ENCODE results near the gene PITPNM1. TPM values are rescaled to one million over a fixed set of nuclear protein-coding genes. Genes with fewer than 3 reads are reported as not detected.
"Not testable (repeated sequence)": the region's sequence is repeated elsewhere in the genome, so short reads cannot be mapped to it uniquely, and the experiment has no call there.

PITPNM1 gene
- total RNA-seq, 1 donor from 2014 or later = 71.5 TPM

DNA sequence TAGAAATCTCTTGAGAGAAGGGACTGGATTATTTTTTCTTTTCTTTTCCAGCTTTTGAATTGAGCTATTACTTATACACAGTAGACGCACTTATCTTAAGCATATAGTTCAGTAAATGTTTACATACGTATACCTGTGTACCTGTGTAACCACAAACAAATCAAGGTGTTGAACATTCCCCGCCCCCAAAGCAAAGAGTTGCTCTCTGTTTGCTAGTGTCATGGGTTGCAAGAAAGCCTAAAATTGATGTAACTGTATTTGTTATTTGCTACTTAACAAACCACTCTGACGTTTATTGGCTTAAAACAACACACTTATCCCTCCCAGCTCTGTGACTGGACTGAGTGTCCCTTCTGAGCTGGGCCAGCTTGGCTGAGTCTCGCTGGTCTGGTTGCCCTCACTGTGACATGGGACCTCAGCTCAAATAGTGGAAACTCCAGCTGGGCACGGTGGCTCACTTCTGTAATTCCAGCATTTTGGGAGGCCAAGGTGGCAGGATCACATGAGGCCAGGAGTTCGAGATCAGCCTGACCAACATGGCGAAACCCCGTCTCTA lies 43.5 kb upstream of the PITPNM1 start:
- Mint-ChIP-seq H3K36me3 (ENCODE audit: low read depth, unreplicated experiment) (no peaks in the 10 kb centered on the region), H3K9me3 (ENCODE audit: unreplicated experiment) (peaks cover 15% of the 10 kb centered on the region), H3K4me3 (ENCODE audit: unreplicated experiment) (no peak overlapping the region), H3K27ac (ENCODE audit: unreplicated experiment) (no peak overlapping the region), H3K4me1 (ENCODE audit: low read depth, unreplicated experiment) (no peaks in the 10 kb centered on the region), H3K27me3 (ENCODE audit: low read depth, unreplicated experiment) (peaks cover 22% of the 10 kb centered on the region)
- H3K9me3 ChIP-seq (ENCODE audit: insufficient read depth, low read depth, low read length) = no peaks in the 10 kb centered on the region
- H3K36me3 ChIP-seq (ENCODE audit: insufficient read depth, low read length) = no peaks in the 10 kb centered on the region
- no peak overlapping the region for H3K4me2 ChIP-seq (ENCODE audit: low read length)
- H3K27me3 ChIP-seq (ENCODE audit: insufficient read depth, low read length) = no peaks in the 10 kb centered on the region
- no peak overlapping the region for H2AFZ ChIP-seq (ENCODE audit: low read depth, low read length)
- no peak overlapping the region for H3K27ac ChIP-seq (ENCODE audit: low read depth, low read length)
- no peak for FAIRE-seq
- TF ChIP-seq, protein P1, sequence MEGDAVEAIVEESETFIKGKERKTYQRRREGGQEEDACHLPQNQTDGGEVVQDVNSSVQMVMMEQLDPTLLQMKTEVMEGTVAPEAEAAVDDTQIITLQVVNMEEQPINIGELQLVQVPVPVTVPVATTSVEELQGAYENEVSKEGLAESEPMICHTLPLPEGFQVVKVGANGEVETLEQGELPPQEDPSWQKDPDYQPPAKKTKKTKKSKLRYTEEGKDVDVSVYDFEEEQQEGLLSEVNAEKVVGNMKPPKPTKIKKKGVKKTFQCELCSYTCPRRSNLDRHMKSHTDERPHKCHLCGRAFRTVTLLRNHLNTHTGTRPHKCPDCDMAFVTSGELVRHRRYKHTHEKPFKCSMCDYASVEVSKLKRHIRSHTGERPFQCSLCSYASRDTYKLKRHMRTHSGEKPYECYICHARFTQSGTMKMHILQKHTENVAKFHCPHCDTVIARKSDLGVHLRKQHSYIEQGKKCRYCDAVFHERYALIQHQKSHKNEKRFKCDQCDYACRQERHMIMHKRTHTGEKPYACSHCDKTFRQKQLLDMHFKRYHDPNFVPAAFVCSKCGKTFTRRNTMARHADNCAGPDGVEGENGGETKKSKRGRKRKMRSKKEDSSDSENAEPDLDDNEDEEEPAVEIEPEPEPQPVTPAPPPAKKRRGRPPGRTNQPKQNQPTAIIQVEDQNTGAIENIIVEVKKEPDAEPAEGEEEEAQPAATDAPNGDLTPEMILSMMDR (IDR thresholded peaks at IDR 0.05; ENCODE audit: insufficient read depth, low read depth, low read length) = no peak
- TF ChIP-seq EZH2 (IDR thresholded peaks at IDR 0.05; ENCODE audit: insufficient read depth, low read length) = no peak
- H3K9ac ChIP-seq (ENCODE audit: low read length) = no peak overlapping the region
- H3K4me3 ChIP-seq (ENCODE audit: insufficient read depth, low read depth, low read length) = no peak overlapping the region
- H4K20me1 ChIP-seq (ENCODE audit: insufficient read depth, low read length) = no peaks in the 10 kb centered on the region
- H3K4me1 ChIP-seq (ENCODE audit: insufficient read depth, low read length) = no peaks in the 10 kb centered on the region
- no peak for DNase-seq (ENCODE audit: low read depth)
- no peaks in the 10 kb centered on the region for H3K79me2 ChIP-seq (ENCODE audit: insufficient read depth, low read length)

DNA sequence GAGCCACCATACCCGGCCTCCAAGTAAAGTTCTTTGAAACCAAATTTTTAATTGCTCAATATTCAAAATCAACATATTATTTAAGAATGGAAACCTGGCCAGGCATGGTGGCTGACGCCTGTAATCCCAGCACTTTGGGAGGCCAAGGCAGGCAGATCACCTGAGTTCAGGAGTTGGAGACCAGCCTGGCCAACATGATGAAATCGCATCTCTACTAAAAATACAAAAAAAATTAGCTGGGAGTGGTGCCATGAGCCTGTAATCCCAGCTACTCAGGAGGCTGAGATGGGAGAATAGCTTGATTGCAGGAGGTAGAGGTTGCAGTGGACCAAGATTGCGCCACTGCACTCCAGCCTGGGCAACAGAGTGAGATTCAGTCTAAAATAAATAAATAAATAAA lies 42.9 kb upstream of the PITPNM1 start:
- FAIRE-seq; H2AFZ ChIP-seq (ENCODE audit: low read depth, low read length); H3K4me2 ChIP-seq (ENCODE audit: low read length); H3K27ac ChIP-seq (ENCODE audit: low read depth, low read length); H3K4me1 Mint-ChIP-seq (ENCODE audit: low read depth, unreplicated experiment); H3K27ac Mint-ChIP-seq (ENCODE audit: unreplicated experiment); H3K4me1 ChIP-seq (ENCODE audit: insufficient read depth, low read length); H3K9me3 ChIP-seq (ENCODE audit: insufficient read depth, low read depth, low read length); H4K20me1 ChIP-seq (ENCODE audit: insufficient read depth, low read length); H3K4me3 Mint-ChIP-seq (ENCODE audit: unreplicated experiment); H3K4me3 ChIP-seq (ENCODE audit: insufficient read depth, low read depth, low read length); DNase-seq (ENCODE audit: low read depth); H3K36me3 Mint-ChIP-seq (ENCODE audit: low read depth, unreplicated experiment); H3K36me3 ChIP-seq (ENCODE audit: insufficient read depth, low read length); H3K9ac ChIP-seq (ENCODE audit: low read length); H3K27me3 ChIP-seq (ENCODE audit: insufficient read depth, low read length); H3K79me2 ChIP-seq (ENCODE audit: insufficient read depth, low read length): not testable (repeated sequence)
- Mint-ChIP-seq H3K27me3 (ENCODE audit: low read depth, unreplicated experiment) (peaks cover 22% of the 10 kb centered on the region), H3K9me3 (ENCODE audit: unreplicated experiment) (peaks cover 15% of the 10 kb centered on the region)

DNA sequence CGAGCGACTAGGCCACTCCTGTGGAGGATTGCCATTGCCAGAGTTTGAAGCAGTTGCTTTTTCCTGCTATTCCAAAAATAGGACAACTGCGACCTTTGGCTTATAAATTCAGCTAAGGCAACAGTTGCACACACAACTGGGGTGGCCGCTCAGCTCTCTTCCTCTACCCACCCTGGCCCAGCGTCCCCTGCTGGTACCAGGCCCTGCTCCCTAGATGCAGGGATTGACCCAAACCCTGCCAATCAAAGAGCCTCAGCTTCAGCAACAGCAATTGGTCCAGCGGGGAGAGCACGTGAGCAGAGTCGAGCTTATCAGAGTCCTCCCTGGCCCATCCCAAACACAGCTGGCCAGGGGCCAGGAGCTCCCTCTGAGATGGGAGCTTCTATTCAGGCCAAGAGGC lies 40.1 kb upstream of the PITPNM1 start:
- Histone ChIP-seq H3K9me3 (ENCODE audit: insufficient read depth, low read depth, low read length) (no peaks in the 10 kb centered on the region), H3K4me2 (ENCODE audit: low read length) (no peak overlapping the region), H3K4me3 (ENCODE audit: insufficient read depth, low read depth, low read length) (no peak overlapping the region), H3K36me3 (ENCODE audit: insufficient read depth, low read length) (no peaks in the 10 kb centered on the region), H3K4me1 (ENCODE audit: insufficient read depth, low read length) (no peaks in the 10 kb centered on the region), H2AFZ (ENCODE audit: low read depth, low read length) (no peak overlapping the region), H3K27ac (ENCODE audit: low read depth, low read length) (no peak overlapping the region), H3K79me2 (ENCODE audit: insufficient read depth, low read length) (no peaks in the 10 kb centered on the region), H3K27me3 (ENCODE audit: insufficient read depth, low read length) (no peaks in the 10 kb centered on the region), H3K9ac (ENCODE audit: low read length) (no peak overlapping the region), H4K20me1 (ENCODE audit: insufficient read depth, low read length) (no peaks in the 10 kb centered on the region)
- TF ChIP-seq, protein P1 (IDR thresholded peaks at IDR 0.05; ENCODE audit: insufficient read depth, low read depth, low read length) = no peak
- no peak for TF ChIP-seq EZH2 (IDR thresholded peaks at IDR 0.05; ENCODE audit: insufficient read depth, low read length)
- FAIRE-seq (no peak), DNase-seq (ENCODE audit: low read depth) (no peak)
- Mint-ChIP-seq H3K36me3 (ENCODE audit: low read depth, unreplicated experiment) (peaks cover 2% of the 10 kb centered on the region), H3K27me3 (ENCODE audit: low read depth, unreplicated experiment) (peaks cover 23% of the 10 kb centered on the region), H3K4me1 (ENCODE audit: low read depth, unreplicated experiment) (no peaks in the 10 kb centered on the region), H3K27ac (ENCODE audit: unreplicated experiment) (no peak overlapping the region), H3K9me3 (ENCODE audit: unreplicated experiment) (peaks cover 3% of the 10 kb centered on the region), H3K4me3 (ENCODE audit: unreplicated experiment) (no peak overlapping the region)

Measured in astrocyte (in vitro differentiated cells and primary cell).